ENCODE data around the gene TIGD6. TPM values are rescaled to one million over a fixed set of nuclear protein-coding genes. Genes with fewer than 3 reads are reported as not detected.

TIGD6 gene
- total and polyA plus RNA-seq, 9 of the 15 experiments (the other 6 are each of a cell fraction or from before 2014, with no cell fraction given): 1.8 to 6.3 (median 3.9) TPM

DNA sequence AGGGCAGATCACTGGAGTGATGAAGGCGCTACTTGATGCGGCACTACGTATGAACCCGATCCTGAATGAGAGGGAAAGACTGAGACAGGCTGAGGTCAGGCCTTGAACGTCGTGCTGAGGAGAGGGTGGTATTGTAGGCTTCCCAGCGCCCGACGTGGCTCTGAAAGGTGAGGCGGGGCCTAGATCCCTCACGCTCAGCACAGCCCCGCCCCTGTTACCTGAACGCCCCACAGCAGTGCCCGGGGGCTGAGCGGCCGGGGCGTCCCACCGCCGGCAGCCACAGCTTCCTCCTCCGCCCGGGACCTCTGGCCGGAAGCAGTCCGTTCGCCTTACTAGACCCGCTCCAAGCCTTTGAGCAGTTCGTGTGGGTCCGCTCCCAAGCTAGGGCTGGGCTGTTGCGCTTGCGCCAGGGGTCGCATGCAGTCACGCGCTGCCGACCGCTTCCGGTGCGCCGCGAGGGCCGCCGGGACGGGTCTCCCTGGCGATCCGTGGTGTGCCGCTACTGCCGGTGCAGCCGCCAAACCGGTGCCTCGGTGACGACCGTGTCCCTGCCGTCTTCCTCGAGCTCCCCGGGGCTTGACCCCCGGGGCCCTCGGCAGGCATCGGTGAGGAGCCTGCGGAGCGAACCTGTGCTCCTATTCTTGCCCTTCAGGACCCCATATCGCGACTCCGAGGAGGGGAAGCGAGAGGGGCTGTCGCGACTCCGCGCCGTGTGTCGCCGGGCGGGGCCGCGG, at the start of gene TIGD6, which contains the start of gene HMGXB3 (continued):
- peak; percentile 3 to 46; a peak in 1 of 4 replicates for TF ChIP-seq NONO (IDR thresholded peaks at IDR 0.05; ENCODE audit: low read depth in 2 of 2, low read length in 1 of 2)
- TF ChIP-seq KAT7 (CRISPR knock-in tag; IDR thresholded peaks at IDR 0.05; ENCODE audit: borderline replicate concordance): peak; percentile 97
- TF ChIP-seq ZNF830 (CRISPR knock-in tag; IDR thresholded peaks at IDR 0.05): 0 out of 2 replicates have a peak, but pooled peaks have one; percentile 8
- no peak for TF ChIP-seq ZNF124 (CRISPR knock-in tag; IDR thresholded peaks at IDR 0.05)
- peak; percentile 31 for TF ChIP-seq NFIC (IDR thresholded peaks at IDR 0.05)
- TF ChIP-seq RHOXF2B (CRISPR knock-in tag; conservative IDR thresholded peaks at IDR 0.05): no peak
- TF ChIP-seq MTA2 (IDR thresholded peaks at IDR 0.05; ENCODE audit: low read depth): no peak
- TF ChIP-seq ZNF780A (CRISPR knock-in tag; IDR thresholded peaks at IDR 0.05): no peak
- TF ChIP-seq, protein P1, sequence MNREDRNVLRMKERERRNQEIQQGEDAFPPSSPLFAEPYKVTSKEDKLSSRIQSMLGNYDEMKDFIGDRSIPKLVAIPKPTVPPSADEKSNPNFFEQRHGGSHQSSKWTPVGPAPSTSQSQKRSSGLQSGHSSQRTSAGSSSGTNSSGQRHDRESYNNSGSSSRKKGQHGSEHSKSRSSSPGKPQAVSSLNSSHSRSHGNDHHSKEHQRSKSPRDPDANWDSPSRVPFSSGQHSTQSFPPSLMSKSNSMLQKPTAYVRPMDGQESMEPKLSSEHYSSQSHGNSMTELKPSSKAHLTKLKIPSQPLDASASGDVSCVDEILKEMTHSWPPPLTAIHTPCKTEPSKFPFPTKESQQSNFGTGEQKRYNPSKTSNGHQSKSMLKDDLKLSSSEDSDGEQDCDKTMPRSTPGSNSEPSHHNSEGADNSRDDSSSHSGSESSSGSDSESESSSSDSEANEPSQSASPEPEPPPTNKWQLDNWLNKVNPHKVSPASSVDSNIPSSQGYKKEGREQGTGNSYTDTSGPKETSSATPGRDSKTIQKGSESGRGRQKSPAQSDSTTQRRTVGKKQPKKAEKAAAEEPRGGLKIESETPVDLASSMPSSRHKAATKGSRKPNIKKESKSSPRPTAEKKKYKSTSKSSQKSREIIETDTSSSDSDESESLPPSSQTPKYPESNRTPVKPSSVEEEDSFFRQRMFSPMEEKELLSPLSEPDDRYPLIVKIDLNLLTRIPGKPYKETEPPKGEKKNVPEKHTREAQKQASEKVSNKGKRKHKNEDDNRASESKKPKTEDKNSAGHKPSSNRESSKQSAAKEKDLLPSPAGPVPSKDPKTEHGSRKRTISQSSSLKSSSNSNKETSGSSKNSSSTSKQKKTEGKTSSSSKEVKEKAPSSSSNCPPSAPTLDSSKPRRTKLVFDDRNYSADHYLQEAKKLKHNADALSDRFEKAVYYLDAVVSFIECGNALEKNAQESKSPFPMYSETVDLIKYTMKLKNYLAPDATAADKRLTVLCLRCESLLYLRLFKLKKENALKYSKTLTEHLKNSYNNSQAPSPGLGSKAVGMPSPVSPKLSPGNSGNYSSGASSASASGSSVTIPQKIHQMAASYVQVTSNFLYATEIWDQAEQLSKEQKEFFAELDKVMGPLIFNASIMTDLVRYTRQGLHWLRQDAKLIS (CRISPR knock-in tag; IDR thresholded peaks at IDR 0.05): peak; percentile 90; the same call in 1 of the 2 replicates
- peak; percentile 41; the same call in 1 of the 2 replicates for TF ChIP-seq EP300 (IDR thresholded peaks at IDR 0.05; ENCODE audit: low read length)
- TF ChIP-seq MIER1 (IDR thresholded peaks at IDR 0.05; ENCODE audit: low read depth): no peak
- no peak for TF ChIP-seq DNMT1 (IDR thresholded peaks at IDR 0.05)
- TF ChIP-seq TBP (optimal IDR thresholded peaks at IDR 0.05; ENCODE audit: low read depth, low read length): peak; percentile 82
- TF ChIP-seq, protein P2, sequence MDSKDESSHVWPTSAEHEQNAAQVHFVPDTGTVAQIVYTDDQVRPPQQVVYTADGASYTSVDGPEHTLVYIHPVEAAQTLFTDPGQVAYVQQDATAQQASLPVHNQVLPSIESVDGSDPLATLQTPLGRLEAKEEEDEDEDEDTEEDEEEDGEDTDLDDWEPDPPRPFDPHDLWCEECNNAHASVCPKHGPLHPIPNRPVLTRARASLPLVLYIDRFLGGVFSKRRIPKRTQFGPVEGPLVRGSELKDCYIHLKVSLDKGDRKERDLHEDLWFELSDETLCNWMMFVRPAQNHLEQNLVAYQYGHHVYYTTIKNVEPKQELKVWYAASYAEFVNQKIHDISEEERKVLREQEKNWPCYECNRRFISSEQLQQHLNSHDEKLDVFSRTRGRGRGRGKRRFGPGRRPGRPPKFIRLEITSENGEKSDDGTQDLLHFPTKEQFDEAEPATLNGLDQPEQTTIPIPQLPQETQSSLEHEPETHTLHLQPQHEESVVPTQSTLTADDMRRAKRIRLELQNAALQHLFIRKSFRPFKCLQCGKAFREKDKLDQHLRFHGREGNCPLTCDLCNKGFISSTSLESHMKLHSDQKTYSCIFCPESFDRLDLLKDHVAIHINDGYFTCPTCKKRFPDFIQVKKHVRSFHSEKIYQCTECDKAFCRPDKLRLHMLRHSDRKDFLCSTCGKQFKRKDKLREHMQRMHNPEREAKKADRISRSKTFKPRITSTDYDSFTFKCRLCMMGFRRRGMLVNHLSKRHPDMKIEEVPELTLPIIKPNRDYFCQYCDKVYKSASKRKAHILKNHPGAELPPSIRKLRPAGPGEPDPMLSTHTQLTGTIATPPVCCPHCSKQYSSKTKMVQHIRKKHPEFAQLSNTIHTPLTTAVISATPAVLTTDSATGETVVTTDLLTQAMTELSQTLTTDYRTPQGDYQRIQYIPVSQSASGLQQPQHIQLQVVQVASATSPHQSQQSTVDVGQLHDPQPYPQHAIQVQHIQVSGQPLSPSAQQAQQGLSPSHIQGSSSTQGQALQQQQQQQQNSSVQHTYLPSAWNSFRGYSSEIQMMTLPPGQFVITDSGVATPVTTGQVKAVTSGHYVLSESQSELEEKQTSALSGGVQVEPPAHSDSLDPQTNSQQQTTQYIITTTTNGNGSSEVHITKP (IDR thresholded peaks at IDR 0.05; ENCODE audit: partially characterized antibody): peak; percentile 30
- TF ChIP-seq HMGN3 (IDR thresholded peaks at IDR 0.05; ENCODE audit: borderline replicate concordance, extremely low read depth, insufficient read length, low read depth, low read length): peak; percentile 55
- TF ChIP-seq ZNF224 (CRISPR knock-in tag; IDR thresholded peaks at IDR 0.05): peak; percentile 40; the same call in 1 of the 2 replicates
- TF ChIP-seq BRD4 (IDR thresholded peaks at IDR 0.05): 0 out of 2 replicates have a peak, but pooled peaks have one; percentile 34
- TF ChIP-seq, protein P3, sequence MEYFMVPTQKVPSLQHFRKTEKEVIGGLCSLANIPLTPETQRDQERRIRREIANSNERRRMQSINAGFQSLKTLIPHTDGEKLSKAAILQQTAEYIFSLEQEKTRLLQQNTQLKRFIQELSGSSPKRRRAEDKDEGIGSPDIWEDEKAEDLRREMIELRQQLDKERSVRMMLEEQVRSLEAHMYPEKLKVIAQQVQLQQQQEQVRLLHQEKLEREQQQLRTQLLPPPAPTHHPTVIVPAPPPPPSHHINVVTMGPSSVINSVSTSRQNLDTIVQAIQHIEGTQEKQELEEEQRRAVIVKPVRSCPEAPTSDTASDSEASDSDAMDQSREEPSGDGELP (CRISPR knock-in tag; IDR thresholded peaks at IDR 0.05; ENCODE audit: borderline replicate concordance): peak; percentile 86
- peak; percentile 88 for TF ChIP-seq ESRRA (IDR thresholded peaks at IDR 0.05; ENCODE audit: borderline replicate concordance, low read depth)
- TF ChIP-seq STAT5B (CRISPR knock-in tag; IDR thresholded peaks at IDR 0.05): no peak
- no peak for TF ChIP-seq FOXJ3 (CRISPR knock-in tag; IDR thresholded peaks at IDR 0.05)
